Fibroblast of skin of scalp (primary cell): ENCODE data around the gene TRIM66.

Experiments used
- DNase-seq: peaks from one replicate; pipeline ENCODE4 v3.0.0-alpha.2; 2013

Gene TRIM66

GRCh38 chr11:8605971-8606563 lies 76.4 kb downstream of the TRIM66 start:
- peak; percentile 62 for DNase-seq

DNA sequence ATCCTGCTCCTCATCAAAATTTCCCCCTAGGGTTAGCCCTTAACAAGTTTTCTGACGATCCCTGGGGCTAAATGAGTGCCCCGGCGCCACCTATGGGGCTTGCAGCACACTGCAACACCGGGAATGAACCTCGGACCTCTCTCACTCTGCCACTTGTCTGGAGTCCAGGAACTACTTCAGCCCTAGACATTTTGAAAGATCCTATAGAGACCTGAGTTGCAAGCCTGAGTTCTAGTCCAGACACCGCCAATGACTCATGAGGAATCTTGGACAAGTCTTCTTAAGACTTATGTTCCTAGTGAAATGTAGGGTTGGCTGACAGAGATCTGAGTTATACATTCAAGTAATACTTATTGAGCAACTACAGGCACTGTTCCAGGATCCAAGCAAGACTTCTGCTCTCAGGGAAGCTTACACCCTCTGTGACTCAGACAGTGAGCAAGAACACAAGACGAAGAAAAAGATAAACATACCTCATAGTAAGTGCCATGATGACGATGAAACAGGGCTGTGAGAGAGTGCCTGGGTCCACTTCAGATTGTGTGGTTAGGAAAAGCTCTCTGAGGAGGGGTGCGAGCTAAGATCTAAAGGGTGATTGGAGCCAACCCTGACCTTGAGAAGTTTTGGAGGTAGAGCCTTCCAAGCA lies 78.3 kb downstream of the TRIM66 start:
- DNase-seq = peak; percentile 100

DNA sequence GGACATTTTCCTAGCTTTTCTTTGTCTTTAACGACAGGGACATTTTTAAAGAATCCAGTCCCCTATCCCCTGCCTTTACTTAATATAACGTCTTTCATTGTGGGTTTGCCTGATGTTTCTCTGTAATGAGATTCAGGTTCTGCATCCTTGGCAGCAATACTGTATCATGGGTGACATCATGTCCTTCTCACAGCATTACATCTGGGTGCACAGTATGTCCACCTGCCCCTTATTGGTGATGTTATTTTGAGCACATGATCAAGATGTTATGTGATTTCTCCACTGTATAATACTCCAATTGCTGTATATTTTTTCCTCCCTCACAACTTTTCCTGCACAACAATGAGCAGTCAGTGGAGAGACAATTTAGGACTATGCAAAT lies 78.8 kb downstream of the TRIM66 start:
- no peak for DNase-seq

GRCh38 chr11:8601376-8602133 lies 80.9 kb downstream of the TRIM66 start:
- no peak for DNase-seq

DNA sequence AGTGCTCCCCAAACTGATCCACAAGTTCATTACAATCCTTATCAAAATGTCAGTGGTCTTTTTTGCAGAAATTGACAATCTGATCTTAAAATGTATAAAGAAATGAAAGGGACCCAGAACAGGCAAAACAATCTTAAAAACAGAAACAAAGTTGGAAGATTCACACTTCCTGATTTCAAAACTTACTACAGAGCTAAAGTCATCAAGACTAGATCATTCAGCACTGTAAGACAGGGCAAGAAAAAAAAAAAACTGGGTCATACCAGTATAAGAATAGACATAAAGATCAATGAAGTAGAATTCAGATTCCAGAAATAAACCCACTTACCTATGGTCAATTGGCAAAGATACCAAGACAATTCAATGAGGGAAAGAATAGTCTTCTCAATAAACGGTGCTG lies 84.0 kb downstream of the TRIM66 start:
- no peak for DNase-seq

GRCh38 chr11:8597182-8597581 lies 85.3 kb downstream of the TRIM66 start:
- peak; percentile 57 for DNase-seq

DNA sequence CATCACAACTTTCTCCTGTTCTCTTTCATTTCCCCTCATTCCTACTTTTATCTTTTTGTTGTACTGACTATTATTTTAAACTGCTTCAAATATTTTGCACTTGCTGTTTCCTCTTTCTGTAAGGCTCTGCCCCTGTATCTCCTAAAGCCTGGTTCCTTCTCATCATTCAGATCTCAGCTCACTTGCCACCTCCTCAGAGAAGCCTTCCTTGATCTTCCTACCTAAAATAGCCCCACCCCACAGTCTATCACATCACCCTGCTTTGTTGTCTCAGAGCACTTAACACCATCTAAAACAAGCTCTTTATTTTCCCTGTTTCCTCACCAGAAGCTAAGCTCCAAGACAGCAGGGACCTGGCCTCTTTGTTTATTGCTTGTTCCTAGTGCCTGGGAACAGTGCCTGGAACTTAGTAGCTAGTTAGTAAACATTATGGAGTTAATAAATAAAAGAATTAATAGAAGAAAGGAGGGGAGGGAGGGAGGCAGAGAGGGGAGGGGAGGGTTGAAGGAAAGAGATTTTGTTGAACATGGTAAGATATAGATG lies 85.9 kb downstream of the TRIM66 start:
- no peak for DNase-seq

GRCh38 chr11:8593935-8594909 lies 88.2 kb downstream of the TRIM66 start, which contains the start of gene STK33:
STK33 (minus strand) TSS chr11:8594228; CDS start chr11:8474905, 119,323 bp downstream.
- DNase-seq = no peak

DNA sequence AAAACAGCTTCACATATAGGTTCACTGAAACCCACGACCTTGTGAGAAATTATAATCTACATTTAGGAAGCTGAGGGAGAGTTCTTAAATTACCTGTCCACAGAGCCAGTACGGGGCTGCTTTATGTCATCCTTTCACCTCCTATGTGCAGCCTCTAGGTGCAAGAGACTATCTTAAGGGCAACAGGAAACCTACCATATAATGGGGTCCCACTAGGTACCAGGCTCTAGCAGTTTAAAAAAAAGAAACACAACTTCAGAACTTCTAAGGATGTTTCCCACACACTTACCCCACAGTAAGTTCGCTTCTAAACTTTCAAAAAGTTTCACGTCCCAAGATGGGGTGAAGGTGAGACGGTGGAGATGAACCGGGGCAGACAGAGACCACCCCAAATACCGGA lies 89.0 kb downstream of the TRIM66 start:
- DNase-seq = no peak

GRCh38 chr11:8587915-8588314 lies 94.5 kb downstream of the TRIM66 start:
- DNase-seq = no peak

DNA sequence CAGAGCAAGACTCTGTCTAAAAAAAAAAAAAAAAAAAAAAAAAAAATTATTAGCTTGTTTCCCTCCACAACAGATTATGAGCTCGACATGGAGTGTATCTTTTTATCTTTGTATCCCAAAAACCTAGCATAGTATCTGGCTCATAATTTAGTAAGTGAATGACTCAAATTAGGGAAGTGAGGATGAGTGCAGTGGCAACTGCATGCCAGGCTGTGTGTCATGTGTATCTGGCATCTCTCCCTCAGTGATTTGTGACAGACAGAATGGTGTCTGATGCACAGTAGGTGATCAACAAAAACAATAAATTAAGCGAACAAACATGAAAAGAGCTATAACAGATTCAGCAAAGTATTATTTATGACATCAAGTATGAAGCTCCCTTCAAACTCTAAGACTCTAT lies 95.7 kb downstream of the TRIM66 start:
- no peak for DNase-seq

GRCh38 chr11:8586184-8586583 lies 96.3 kb downstream of the TRIM66 start:
- DNase-seq = no peak

GRCh38 chr11:8584511-8584910 lies 98.0 kb downstream of the TRIM66 start:
- no peak for DNase-seq

DNA sequence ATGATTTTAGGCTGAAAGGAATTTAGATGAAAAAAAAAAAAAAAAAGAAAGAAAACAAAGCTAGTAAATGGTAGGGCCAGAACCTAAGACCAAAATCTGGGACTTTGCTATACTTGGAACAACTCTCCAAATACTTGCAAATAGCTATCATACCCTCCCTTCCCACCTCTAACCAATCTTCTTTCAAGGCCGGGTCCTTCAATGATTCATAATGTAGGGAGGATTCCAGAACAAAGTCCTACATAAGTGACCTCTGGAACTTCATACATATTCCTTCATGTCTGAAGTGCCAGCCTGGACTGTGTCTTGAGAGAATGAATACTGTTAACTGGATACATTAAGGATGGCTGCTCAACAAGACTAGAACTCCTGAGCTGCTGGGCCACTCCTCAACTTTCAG lies 98.4 kb downstream of the TRIM66 start:
- DNase-seq = peak; percentile 55

DNA sequence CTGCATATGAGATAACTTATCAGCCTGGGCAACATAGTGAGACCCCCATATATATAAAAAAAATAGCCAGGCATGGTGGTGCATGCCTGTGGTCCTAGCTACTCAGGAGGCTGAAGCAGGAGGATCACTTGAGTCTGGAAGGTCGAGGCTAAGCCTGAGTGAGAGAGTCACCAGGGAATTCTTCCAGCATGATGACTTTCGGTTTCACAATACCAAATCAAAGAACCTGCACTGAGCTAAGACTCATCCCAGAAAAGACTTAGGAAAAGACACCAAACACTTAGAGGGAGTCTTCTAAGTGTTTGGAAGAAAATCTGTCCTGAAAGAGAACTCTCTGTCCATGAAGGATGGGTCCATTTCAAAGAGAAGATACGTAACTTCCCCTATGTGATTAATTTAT lies 101.2 kb downstream of the TRIM66 start:
- no peak for DNase-seq

- peak; percentile 22 for DNase-seq
Measured at GRCh38 chr11:8577791-8578581, 104.5 kb downstream of the TRIM66 start.

- DNase-seq = no peak
Measured at GRCh38 chr11:8574798-8575197, 107.7 kb downstream of the TRIM66 start.

DNA sequence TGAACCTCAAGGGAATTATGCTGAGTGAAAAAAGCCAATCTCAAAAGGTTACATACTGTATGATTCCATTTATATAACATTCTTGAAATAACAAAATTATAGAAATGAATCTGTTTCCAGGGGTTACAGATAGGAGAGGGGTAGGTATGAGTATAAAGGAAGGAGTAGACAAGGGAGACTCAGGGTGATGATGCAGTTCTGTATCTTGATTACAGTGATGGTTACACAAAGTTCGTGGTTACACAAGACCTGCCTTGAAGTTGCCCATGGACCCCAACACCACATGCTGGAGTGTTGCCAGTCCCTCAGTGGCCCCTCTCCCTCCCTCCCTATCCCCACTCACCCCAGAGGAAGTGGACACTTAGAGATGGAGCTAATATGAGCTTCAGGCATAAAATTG lies 108.7 kb downstream of the TRIM66 start:
- DNase-seq = no peak

DNA sequence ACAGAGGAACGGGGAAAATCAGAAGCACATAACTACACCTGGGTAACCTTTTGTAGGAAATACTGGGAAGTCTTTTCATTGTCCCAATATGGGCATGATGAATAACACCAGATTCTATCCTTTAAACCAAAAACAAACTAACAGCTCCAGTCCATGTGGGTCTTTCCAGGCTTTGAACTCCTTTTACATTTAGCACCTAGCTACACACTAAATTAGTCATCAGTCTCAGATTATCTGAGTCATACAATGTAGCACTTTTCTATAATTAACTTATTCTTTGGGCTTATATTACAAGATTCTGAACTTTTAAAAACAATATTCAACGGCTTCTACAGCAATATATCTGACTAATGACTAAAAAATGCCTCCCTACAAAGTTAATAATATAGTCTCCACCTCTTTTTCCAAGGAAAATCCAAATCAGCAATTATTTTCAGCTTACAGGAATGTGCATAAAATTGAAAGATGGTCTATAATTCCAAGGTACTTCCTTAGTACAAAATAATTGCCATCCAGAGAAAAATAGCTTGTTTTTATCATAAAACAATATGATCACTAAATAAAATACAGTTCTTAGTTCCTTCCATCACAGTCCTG lies 114.8 kb downstream of the TRIM66 start:
- DNase-seq = peak; percentile 55

GRCh38 chr11:8566613-8567210 lies 115.8 kb downstream of the TRIM66 start:
- peak; percentile 62 for DNase-seq

DNA sequence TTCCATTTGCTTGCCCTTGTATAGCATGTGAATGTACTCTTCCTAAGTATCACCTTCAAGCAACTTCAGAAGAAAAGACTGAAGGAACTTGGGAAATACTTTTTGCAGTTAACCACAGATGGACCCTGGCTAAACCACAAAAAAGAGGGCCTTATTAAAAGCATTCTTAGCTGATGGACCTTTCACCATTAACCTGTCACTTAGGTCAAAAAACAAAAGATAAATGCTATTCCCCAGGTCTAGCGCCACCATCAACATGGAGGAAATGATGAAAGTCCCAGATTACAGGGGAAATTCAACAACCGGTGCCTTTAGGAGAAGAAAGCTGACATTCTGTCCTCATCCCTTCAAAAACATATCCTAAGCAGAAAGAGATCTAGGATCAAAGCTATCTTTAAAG lies 117.9 kb downstream of the TRIM66 start:
- no peak for DNase-seq
